ENCODE measurements around the gene MPND.

DNA sequence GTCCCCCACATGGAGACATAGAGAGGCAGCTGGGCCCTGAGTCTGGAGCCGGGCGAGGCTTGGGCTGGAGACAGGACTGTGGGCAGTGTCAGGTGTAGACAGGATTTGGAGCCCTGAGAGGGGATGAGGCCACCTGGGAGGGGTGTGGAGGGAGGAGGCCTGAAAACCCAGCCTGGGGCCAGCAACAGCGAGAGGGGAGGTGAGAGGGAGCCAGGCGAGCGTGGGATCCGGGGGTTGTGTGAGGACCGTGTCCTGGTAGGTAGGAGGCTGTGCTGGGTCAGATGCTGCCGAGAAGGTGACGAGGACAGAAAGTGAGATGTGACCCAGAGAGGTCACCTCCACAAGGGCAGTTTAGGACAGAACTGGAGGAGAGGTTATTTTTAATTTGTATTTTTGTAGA, 7.4 kb downstream of the MPND start:
- TF ChIP-seq ZNF138 (tag by site-specific recombination; IDR thresholded peaks at IDR 0.05; ENCODE audit: borderline replicate concordance): no peak
- TF ChIP-seq ZNF626 (tag by site-specific recombination; IDR thresholded peaks at IDR 0.05): no peak
- TF ChIP-seq, protein P1, sequence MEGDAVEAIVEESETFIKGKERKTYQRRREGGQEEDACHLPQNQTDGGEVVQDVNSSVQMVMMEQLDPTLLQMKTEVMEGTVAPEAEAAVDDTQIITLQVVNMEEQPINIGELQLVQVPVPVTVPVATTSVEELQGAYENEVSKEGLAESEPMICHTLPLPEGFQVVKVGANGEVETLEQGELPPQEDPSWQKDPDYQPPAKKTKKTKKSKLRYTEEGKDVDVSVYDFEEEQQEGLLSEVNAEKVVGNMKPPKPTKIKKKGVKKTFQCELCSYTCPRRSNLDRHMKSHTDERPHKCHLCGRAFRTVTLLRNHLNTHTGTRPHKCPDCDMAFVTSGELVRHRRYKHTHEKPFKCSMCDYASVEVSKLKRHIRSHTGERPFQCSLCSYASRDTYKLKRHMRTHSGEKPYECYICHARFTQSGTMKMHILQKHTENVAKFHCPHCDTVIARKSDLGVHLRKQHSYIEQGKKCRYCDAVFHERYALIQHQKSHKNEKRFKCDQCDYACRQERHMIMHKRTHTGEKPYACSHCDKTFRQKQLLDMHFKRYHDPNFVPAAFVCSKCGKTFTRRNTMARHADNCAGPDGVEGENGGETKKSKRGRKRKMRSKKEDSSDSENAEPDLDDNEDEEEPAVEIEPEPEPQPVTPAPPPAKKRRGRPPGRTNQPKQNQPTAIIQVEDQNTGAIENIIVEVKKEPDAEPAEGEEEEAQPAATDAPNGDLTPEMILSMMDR (tag by site-specific recombination; IDR thresholded peaks at IDR 0.05): no peak
- no peak for TF ChIP-seq ZNF558 (tag by site-specific recombination; IDR thresholded peaks at IDR 0.05)
- no peak for TF ChIP-seq HOXC10 (CRISPR knock-in tag; IDR thresholded peaks at IDR 0.05)
- TF ChIP-seq GLI2 (tag by site-specific recombination; IDR thresholded peaks at IDR 0.05; ENCODE audit: borderline replicate concordance, low read depth): no peak
- TF ChIP-seq ZBTB1 (tag by site-specific recombination; IDR thresholded peaks at IDR 0.05): no peak
- TF ChIP-seq, protein P2, sequence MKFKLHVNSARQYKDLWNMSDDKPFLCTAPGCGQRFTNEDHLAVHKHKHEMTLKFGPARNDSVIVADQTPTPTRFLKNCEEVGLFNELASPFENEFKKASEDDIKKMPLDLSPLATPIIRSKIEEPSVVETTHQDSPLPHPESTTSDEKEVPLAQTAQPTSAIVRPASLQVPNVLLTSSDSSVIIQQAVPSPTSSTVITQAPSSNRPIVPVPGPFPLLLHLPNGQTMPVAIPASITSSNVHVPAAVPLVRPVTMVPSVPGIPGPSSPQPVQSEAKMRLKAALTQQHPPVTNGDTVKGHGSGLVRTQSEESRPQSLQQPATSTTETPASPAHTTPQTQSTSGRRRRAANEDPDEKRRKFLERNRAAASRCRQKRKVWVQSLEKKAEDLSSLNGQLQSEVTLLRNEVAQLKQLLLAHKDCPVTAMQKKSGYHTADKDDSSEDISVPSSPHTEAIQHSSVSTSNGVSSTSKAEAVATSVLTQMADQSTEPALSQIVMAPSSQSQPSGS (tag by site-specific recombination; IDR thresholded peaks at IDR 0.05; ENCODE audit: low read depth): no peak
- TF ChIP-seq, protein P3, sequence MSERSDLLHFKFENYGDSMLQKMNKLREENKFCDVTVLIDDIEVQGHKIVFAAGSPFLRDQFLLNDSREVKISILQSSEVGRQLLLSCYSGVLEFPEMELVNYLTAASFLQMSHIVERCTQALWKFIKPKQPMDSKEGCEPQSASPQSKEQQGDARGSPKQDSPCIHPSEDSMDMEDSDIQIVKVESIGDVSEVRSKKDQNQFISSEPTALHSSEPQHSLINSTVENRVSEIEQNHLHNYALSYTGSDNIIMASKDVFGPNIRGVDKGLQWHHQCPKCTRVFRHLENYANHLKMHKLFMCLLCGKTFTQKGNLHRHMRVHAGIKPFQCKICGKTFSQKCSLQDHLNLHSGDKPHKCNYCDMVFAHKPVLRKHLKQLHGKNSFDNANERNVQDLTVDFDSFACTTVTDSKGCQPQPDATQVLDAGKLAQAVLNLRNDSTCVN (tag by site-specific recombination; optimal IDR thresholded peaks at IDR 0.05): no peak
- TF ChIP-seq PBX3 (CRISPR knock-in tag; IDR thresholded peaks at IDR 0.05): no peak

Measured in HEK293 (cell line).